GM19025 (cell line): Measurements from ENCODE around the gene EMP1.
"Not testable (repeated sequence)": the region's sequence is repeated elsewhere in the genome, so short reads cannot be mapped to it uniquely, and the experiment has no call there.

Source experiments
- ATAC-seq: cut with Tn5 transposase; IDR thresholded peaks from one replicate; pipeline ENCODE4 v1.9.1; 2021; ENCODE audit warnings: mild to moderate bottlenecking, low read depth, moderate library complexity; ENCODE audit not compliant: unreplicated experiment

EMP1 gene

DNA sequence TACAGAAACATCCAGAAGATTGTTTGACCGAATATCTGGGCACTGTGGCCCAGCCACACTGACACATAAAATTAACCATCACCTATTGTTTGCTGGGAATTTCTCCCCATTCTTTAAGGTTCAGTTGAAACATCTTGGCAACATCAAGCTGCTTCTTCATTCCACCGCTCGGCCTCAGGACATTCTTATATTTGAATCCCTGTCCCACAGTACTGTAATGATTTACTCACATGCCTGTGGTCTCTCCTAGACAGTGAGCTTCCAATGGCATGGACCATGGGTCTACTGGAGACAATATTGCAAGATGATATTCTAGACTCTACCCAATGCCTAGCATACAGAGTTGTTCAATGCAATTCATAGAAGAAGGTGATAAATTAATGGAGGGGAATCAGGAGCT lies 56.1 kb downstream of the EMP1 start:
- no peak for ATAC-seq

DNA sequence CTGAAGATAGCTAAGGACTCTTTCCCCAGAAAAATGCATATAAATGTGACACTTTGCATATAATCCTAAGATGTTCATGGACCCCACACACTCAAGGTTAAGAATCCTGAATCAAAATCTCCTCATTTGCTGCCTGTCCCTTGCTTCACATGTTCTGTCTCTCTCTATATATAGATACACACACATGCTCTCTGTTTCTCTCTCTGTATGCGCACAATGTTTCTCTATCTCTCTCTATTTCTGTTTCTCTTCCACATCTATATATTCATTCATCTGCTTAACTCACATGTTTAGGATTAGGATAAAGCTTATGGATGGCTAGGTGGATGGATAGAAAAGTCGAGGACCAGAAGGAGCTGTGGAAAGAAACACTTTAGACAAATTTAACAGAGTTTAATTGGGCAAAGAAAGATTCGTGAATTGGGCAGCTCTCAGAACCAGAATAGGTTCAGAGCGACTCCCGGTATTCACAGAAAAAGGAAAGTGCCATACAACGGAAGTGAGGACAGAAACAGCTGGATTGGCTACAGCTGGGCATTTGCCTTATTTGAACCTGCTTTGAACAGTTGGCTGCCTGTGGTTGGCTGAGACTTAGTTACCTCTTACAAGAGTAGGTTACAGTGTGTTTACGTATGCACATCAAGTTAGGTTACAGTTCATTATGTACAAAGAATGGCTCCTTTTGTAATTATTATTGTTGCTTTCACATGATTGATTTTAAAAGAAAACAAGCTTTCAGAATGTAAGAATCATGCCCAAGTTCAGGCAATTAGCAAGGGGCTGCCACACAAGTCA lies 57.6 kb downstream of the EMP1 start:
- no peak for ATAC-seq

GRCh38 chr12:13255792-13256691 lies 59.5 kb downstream of the EMP1 start:
- peak; percentile 88 for ATAC-seq

GRCh38 chr12:13256692-13257045 lies 60.1 kb downstream of the EMP1 start:
- no peak for ATAC-seq

GRCh38 chr12:13257356-13257875 lies 60.9 kb downstream of the EMP1 start:
- ATAC-seq, result no peak

- no peak for ATAC-seq
Observed at GRCh38 chr12:13258197-13258596, 61.7 kb downstream of the EMP1 start.

GRCh38 chr12:13258717-13259119 lies 62.2 kb downstream of the EMP1 start:
- no peak for ATAC-seq

- ATAC-seq, result not testable (repeated sequence)
Observed at GRCh38 chr12:13259625-13260024, 63.1 kb downstream of the EMP1 start.

- not testable (repeated sequence) for ATAC-seq
Observed at GRCh38 chr12:13267826-13268225, 71.3 kb downstream of the EMP1 start.

DNA sequence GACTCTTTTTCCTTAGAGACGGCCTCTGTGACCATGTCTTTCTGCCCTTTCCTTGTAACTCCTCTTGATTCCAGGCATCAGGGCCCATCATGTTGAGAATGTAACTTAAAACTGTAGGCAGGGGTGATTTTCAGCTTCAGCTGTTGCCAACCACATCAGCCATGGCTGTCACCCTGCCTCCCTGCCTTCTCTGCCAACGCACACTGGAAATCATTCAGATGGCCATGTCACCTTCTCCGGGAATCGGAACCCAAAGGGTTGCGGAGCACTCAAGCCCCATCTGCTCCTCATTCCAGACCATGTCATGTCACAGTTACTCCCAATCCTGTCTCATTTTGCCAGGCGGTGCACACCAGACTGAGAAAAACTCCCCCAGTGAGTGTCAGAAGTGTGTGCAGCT lies 72.1 kb downstream of the EMP1 start:
- ATAC-seq, result no peak
